HL-60/S4 treated with phorbol 12-myristate 13-acetate at 8.2 ng/mL for 4 days and 3 days (cell line): ENCODE data around the gene OST4.
"Not testable (repeated sequence)": the region's sequence is repeated elsewhere in the genome, so short reads cannot be mapped to it uniquely, and the experiment has no call there.

ENCODE experiments used
- in situ Hi-C: fragments of 300-500 bp; cut with MboI; formaldehyde crosslinking; loops from 2 replicates; pipeline ENCODE4 v1.15.0; 2022; ENCODE audit warnings: low sequenced_read_pairs

The OST4 gene

DNA sequence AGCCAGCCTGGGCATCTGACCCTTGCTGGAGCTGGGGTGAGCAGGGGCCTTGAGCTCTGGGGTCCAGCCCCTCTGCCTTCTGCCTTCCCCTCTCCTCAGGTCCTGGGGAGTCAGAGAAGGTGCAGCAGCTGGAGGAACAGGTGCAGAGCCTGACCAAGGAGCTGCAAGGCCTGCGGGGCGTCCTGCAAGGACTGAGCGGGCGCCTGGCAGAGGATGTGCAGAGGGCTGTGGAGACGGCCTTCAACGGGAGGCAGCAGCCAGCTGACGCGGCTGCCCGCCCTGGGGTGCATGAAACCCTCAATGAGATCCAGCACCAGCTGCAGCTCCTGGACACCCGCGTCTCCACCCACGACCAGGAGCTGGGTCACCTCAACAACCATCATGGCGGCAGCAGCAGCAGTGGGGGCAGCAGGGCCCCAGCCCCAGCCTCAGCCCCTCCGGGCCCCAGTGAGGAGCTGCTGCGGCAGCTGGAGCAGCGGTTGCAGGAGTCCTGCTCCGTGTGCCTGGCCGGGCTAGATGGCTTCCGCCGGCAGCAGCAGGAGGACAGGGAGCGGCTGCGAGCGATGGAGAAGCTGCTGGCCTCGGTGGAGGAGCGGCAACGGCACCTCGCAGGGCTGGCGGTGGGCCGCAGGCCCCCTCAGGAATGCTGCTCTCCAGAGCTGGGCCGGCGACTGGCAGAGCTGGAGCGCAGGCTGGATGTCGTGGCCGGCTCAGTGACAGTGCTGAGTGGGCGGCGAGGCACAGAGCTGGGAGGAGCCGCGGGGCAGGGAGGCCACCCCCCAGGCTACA, 10.7 kb upstream of the OST4 start:
- in situ Hi-C loops: no loop called here

DNA sequence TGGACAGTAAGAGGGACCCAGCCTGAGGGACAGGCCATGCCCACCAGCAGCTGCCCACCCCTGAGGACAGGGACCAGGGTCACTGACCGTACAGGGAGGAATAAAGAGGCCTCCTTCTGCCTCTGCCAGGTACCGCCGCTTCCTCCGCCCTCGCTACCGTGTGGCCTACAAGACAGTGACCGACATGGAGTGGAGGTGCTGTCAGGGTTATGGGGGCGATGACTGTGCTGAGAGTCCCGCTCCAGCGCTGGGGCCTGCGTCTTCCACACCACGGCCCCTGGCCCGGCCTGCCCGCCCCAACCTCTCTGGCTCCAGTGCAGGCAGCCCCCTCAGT, 9.1 kb upstream of the OST4 start:
- in situ Hi-C loops: no loop called here

DNA sequence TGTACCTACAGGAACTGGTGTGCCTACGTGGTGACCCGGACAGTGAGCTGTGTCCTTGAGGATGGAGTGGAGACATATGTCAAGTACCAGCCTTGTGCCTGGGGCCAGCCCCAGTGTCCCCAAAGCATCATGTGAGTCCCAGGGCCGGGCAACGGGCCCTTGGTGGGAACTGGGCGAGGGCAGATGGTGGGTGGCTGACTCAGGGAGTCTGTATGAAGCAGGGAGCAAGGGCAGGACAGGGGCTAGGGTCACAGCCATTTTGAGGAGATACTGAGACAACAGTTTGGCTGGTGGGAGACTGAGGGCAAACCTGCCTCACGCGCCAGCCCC, 8.7 kb upstream of the OST4 start:
- in situ Hi-C loops: no loop called here

DNA sequence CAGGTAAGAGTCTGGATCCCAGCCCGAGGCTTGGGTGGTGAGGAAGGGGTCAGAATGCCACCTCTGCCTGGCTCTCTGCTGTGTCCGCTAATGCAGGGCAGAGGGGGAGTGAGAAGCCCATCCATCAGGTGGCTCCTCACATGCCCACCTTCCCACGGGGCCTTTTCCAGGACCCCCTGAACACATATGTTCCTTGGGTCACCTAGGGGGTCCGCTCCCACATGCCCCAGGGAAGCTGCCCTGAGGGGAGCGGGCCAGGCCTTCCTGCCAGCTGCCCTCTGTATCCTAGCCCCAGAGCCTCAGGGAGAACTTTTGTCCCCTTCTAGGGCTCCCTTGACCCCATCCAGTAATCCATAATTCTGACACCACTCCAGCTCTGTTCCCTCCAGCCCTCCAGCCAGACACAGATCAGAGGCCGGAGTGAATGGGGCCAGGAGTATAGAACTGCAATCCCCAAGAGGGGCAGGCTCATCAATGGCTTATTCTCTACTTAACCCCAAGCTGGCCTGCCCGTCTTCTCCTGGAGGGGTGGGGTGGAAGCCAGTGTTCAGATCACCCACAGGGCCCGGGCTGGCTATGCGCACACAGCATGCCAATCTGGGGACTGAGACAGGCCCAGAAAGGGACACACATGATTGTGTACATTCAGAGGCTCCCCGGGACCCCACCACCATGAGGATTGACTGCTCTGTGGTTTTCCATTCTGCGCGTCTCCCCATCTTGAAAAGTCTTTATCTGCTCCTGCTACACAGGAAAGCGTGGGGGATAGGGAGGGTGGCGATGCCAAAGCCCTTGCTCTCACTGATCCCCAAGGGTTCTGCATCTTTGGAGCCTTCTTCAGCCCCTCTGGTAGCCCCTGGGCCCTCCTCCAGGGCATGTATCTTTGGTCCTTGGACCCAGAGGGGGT, 8.0 kb upstream of the OST4 start:
- in situ Hi-C loops: no loop called here

DNA sequence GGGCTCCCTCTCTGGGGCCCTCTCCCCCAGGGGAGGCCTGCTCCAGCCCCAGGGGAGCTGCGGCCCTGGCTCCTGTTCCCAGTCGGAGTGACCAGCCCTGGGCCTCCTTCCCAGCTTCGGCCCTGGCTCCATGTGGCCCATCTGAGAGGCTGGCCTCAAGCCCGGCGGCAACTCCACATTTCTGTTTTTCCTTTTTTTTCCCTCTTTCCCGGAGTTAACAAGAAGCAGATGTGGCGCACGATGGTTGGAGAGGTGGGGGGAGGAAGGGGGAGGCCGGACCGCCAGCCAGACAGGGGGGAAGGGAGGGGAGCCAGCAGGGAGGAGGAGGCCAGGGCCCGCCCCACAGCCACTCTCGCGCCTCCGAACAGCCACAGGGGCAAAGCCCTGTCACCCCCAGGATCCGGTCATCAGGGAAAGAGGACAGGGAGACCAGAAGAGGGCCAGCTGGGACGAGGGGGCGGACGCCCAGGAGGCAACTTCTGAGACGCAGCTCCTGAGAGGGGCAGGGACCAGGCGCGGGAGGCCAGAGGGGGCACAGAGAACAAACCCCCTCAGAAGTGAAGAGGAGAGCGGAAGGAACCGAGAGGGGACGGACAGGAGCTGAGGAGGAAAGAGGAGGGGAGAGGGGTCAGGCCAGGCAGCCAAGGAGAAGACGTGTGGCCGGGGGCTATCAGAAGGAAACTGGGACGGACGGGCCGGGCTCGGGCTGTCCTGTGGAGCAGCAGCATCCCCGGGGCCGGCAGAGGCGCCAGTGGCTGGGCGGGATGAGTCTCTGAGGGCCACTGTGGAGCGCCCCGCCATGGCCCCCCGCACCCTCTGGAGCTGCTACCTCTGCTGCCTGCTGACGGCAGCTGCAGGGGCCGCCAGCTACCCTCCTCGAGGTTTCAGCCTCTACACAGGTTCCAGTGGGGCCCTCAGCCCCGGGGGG, 7.1 kb upstream of the OST4 start, which contains the start of gene EMILIN1:
EMILIN1 (plus strand) TSS at position 349 of the 928 bp plus-strand sequence; CDS start at position 800, 451 bp downstream.
- in situ Hi-C loops: no loop called here

DNA sequence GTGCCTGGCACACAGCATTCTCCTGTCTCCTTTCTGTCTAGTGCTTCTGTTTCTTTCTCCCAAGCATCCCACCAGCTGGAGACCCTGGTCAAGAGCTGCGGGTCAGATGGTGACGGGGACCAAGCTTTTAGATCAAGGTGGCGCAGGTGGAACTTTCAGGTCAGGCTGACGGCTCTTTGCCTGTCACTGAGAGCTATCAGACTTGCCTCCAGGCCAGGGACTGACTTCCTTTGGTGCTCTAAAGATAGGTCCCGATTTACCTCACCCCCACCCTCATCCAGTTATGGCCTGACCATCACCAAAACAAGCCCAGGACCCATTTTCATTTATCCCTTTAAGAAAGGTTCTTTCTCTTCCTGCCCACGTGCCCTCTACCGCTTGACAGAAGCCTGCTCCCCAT, 5.8 kb upstream of the OST4 start:
- in situ Hi-C loops: no loop called here

DNA sequence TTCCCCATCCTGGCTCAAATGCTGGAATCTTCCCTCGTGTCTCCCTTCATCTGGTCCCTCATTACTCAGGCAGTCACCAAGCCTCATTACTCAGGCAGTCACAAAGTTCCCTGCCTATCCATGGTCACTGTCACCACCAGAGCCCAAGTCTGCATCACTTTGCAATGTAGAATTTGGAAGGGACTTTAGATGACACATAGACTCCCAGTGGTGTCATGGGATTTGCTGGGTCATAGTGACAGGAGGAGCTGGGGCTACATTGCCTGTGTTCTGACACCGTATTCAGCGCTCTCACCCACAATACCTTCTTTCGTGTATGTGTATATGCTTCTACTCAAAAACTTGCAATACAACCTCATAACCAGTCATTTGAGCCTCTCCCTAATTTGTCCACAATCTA, 4.9 kb upstream of the OST4 start:
- in situ Hi-C loops: no loop called here

DNA sequence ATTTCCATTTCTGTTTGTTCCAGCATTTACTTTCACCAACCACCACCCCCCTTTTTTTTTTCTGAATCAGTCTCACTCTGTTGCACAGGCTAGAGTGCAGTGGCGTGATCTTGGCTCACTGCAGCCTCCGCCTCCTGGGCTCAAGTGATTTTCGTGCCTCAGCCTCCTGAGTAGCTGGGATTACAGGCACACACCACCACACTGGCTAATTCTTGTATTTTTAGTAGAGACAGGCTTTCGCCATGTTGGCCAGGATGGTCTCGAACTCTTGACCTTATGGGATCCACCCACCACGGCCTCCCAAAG, 4.1 kb upstream of the OST4 start:
- in situ Hi-C loops: not testable (repeated sequence)

DNA sequence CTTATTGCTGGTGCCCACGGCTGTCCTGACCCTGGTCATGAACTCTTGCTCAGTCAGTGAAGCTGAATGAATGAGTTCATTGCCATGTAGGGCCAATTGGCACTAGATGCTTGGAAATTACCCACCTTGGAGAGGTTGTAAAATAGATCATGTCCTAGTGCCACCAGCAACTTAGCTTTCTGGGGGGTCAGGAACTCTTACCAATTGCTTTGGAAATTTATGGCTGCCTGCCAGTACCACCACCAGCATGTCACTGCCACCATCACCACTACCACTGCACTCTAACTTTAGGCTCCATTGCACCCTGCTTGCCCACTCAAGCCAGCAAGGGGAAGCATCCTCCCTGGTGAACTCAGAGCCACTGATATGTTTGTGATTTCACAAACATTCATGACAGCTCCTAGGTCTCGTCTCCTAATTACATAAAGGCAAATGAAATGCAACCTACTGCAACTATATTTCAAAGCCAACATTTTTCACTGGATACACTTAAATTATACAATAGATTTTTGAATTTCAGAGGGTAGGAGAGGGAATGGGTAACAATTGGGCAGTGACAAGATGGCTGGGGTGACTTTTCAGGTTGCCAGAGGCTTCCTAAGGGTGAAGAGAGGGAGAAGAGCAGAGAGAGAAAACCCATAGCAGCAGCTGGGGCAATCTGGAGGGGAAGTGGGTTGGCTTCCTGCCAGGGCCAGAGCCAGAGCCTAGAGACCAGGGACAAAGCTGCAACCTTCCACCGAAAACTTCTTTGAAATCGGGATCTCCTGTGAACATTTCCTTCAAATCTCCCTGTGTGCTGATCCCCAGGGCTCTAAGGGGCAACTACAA, 3.5 kb upstream of the OST4 start:
- in situ Hi-C loops: no loop called here

DNA sequence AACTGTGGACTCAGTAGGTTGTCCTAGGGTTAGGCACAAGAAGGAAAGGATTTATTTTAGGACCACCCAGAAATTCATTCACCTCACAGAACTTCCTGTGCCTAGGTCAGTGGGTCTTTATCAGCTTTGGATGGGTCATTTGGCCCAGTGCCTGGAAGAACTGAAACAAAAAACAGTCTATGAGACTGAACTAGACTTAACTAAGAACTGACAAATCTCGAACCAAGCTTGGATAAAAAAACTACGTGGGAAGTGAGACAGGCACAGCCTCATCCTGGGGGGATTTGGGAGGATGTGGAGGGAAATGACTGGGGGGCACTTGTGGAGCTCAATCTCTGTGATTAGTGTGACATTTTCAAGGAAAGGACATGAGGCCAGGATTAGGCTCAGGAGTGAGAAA, 2.3 kb upstream of the OST4 start:
- in situ Hi-C loops: no loop called here

DNA sequence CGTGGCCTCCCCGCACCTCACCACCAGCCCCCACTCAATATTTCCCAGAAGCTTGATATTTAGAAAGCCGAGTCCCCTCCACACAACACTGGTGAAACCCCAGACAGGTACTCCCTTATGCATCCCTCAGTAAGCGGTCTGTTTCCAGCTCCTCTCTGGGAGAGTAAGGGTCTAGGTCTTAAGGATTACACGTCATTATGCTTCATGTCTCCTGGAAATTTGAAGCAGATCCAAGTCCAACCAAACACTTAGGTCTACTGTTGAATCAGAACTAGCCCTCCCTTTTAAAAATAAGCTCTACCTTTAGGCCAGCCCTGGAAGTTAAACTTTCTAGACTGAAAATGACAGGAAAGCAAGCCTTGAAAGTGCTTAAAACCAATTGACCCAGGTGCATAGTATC, 1.5 kb upstream of the OST4 start:
- in situ Hi-C loops: no loop called here

DNA sequence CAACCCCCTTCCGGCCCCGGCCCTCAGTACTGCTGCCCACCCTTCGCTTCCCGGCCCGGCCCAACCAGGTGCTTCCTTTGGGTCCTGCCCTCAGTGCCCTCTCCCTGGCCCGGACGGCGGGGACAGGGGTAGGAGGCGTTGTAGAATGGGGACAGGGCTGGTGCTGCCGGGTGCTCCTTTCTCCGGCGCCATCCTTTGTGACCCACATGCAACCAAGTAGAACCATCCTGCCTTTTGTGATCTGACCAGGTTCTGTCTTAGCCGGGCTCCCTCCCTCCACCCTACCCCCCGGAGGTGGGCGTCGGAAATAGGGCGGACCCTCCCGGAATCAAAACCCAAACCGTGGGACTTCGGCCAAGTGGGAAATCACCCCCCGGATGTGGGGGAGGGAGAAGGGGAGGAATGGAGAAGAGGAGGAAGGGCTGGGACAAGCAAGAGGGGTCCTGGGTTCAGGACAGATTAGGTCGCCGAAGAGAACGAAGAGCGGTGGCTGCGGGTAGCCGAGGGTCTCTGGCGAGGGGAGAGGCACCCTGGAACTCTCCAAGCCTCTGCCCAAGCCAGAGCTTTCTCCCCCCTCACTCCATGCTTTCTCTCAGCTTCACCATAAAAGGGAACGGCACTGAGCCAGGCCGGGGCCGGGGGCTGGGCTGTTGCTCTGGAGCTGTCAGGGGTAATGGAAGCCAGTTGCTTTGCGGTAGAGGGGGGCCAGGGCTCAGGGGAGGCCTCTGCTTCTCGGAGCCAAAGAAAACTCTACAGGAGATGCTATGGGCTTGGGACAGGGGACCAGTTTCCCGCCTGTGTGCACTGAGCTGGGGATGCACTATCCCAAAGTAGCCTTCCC, 756 bp upstream of the OST4 start:
- in situ Hi-C loops: no loop called here

DNA sequence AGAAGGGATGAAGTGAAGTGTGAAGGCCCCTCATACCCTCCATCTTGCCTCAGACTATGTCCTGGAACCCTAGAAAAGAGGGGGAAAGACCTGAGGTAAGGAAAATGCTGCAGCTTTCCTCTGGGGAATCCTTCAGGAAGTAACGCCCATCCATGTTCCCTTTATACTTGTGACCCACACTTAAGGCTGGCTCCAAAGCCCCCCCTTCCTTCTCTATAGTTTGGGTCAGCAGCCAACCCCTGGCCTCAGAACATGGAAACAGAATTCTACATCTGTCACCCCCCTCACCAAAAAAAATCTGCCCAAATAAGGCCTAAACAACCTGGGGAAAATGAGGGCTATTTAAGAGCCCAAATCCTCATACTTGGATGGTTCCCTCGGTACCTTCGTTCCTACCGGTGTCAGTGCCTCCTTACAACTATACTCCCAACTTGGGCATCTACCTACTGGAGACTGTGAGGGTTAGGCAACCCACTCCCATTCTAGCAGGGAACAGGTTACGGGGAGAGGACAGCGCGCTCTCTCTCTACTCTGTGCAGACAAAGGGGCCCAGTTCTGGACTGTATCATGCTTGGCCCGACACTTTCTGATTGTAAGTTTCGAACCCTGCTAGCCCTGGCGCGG, 689 bp downstream of the OST4 start:
- in situ Hi-C loops: no loop called here

DNA sequence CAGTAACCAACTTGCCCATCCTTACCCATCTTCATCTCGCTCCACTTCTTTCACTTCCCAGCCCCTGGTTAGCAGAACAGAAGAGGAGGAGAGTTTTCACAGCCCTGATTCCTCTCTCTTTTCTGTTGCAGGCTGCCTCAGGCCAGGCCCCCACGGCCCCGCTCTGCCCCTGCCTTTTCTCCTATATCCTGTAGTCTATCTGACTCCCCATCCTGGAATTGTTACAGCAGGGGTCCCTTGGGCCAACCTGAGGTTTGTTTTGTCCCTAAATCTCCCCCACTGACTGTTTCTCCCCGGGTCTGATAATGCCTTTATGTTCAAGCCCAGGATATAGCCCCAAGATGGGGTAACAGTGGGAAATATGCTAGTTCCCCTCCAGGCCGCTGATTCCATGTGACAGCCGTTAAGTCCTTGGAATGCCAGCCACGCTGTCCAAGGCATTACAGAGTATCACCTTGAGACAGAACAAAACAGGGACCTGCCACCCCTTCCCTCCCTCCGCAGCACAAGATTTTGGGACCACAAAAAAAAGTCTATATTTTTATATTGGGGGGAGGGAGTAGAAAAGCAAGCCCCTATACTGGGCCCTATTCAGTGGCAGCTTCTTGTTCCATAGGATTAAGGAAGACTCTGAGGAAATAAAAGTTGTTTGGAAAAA, 1.4 kb downstream of the OST4 start:
- in situ Hi-C loops: no loop called here

DNA sequence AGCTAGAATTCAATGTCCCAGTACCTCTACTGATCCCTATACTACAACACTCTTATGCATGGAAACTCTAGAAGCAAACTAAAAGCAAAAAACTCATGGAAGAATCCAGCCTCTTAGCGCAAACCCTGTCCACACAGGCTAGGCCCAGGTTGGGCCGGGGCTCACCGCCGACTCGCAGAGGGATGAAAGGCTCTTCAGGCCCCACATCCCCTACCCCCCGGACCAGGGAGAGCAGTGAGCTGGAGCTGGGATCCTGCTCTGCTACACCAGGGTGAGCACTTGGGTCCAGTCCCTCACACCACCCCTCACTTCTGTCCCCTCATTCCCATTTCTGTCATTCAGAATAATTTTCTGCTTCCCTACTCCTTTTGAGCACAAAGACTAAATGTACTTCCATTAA, 2.0 kb downstream of the OST4 start:
- in situ Hi-C loops: no loop called here

DNA sequence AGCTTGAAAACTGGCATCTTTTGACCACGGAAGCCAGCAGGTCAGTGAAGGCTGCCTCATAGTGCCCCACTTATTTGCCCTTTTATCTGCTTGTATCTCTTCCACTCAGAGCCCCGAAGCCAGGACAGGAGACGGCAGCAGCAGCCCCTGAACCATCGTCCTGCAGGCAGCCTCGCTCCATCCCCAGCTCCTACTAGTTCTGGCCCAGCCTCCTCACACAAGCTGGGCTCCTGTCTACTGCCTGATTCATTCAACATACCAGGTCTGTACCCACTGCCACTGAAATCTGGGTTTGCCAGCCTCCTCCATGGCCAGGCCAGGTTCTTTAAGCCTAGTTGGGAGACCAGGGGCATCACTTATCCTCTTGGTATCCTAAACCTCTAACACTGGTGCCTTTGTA, 4.1 kb downstream of the OST4 start:
- in situ Hi-C loops: no loop called here

DNA sequence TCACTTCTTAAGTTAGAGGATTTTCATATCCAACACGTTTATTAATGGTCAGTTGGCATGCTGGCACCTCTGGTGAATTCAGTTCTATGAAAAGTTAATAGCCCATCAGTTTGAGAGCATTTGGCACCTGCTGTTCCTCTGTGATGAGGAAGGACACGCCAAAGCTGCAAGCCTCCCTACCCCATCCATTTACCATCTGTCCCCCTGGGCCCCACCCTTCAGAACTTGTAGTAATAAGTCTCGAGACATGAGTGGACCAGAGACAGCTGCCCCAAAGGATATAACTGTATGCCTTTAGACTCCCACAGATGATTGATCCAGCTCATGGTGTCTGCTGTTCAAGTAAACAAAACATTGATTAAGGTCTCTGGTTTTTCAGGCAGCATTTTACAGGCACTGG, 6.3 kb downstream of the OST4 start:
- in situ Hi-C loops: no loop called here

DNA sequence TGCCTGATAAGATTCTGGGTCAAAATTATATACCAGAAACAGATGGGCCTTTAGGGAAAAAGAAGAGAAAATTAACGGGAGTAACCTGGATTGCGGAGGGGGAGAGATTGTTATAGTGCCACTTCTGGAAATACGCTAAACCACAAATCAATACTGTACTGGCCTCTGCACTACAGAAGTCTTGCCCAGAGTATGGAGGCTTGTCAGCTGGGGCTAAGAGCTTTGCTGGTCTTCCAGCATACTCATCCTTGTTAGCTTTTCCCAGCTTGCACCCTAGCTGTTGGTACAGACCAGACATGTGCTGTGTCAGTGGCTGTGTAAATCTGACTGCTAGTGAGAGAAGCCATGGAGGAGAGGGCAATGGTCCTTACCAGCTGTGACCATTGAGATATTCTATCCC, 11.1 kb downstream of the OST4 start:
- in situ Hi-C loops: no loop called here
